PC-3 (cell line): Measurements from ENCODE around the gene C1orf159. TPM values are rescaled to one million over a fixed set of nuclear protein-coding genes. Genes with fewer than 3 reads are reported as not detected.

Source experiments
- ATAC-seq: fragments of 200-7000 bp; cut with Tn5 transposase; 2 replicates; pipeline ENCODE4 v1.9.1; 2020; ENCODE audit warnings: mild to moderate bottlenecking, moderate library complexity
- BruUV-seq: library from RNA; stranded (reverse); fragments of 400-500 nt; replicated peaks from 2 replicates; lab custom pipeline; 2021; lab: Mats Ljungman, UMichigan
- CTCF ChIA-PET: fragments of 300-600 bp; sonication (Branson Sonifier 250); formaldehyde crosslinking; loops from one replicate; lab custom pipeline; 2022; ENCODE audit warnings: antibody characterized with exemption; lab: Charles Lee
- POLR2A ChIA-PET: fragments of 300-600 bp; sonication (Branson Sonifier 250); formaldehyde crosslinking; loops from one replicate; lab custom pipeline; 2022; ENCODE audit warnings: antibody characterized with exemption; ENCODE audit not compliant: unreplicated experiment; lab: Charles Lee
- DNase-seq: peaks from one replicate; pipeline ENCODE4 v3.0.0-alpha.2; 2015
- H2AFZ ChIP-seq: fragments of 300-600 bp; sonication (generic); 2 replicates; pipeline ENCODE4 v1.6.0; 2016; ENCODE audit warnings: antibody characterized with exemption, low read length
- H3F3A ChIP-seq: fragments of 300-600 bp; sonication (generic); one replicate; pipeline ENCODE4 v1.6.0; 2017; ENCODE audit warnings: antibody characterized with exemption, low read length, control low read depth, mild to moderate bottlenecking; ENCODE audit not compliant: unreplicated experiment
- H3K27ac ChIP-seq: fragments of 300-600 bp; sonication (generic); 2 replicates; pipeline ENCODE4 v1.5.1; 2016; ENCODE audit warnings: mild to moderate bottlenecking, low read length
- H3K27me3 ChIP-seq: fragments of 300-600 bp; sonication (generic); 2 replicates; pipeline ENCODE4 v1.6.1; 2016; ENCODE audit warnings: low read length, mixed read lengths
- H3K36me3 ChIP-seq: fragments of 300-600 bp; sonication (generic); 2 replicates; pipeline ENCODE4 v1.6.1; 2016; ENCODE audit warnings: low read depth, mixed run types, low read length, mixed read lengths
- H3K4me1 ChIP-seq: fragments of 300-600 bp; sonication (generic); 2 replicates; pipeline ENCODE4 v1.5.1; 2016; ENCODE audit warnings: low read length; ENCODE audit not compliant: insufficient read depth
- H3K4me2 ChIP-seq: fragments of 300-600 bp; sonication (generic); 2 replicates; pipeline ENCODE4 v1.6.0; 2016; ENCODE audit warnings: low read length
- H3K4me3 ChIP-seq: fragments of 300-600 bp; sonication (generic); 2 replicates; pipeline ENCODE4 v1.5.1; 2016; ENCODE audit warnings: mild to moderate bottlenecking, low read length, mixed read lengths
- H3K79me2 ChIP-seq: fragments of 300-600 bp; sonication (generic); 2 replicates; pipeline ENCODE4 v1.6.1; 2017; ENCODE audit warnings: low read length, mixed read lengths
- H3K9ac ChIP-seq: fragments of 300-600 bp; sonication (generic); 2 replicates; pipeline ENCODE4 v1.6.0; 2016; ENCODE audit warnings: mild to moderate bottlenecking, low read length
- H3K9me2 ChIP-seq: fragments of 300-600 bp; sonication (generic); replicated peaks from 2 replicates; pipeline ENCODE4 v1.6.1; 2016; ENCODE audit warnings: mixed run types, low read length, mixed read lengths
- H3K9me3 ChIP-seq: fragments of 300-600 bp; sonication (generic); 2 replicates; pipeline ENCODE4 v1.6.1; 2016; ENCODE audit warnings: low read length, mixed read lengths
- H4K20me1 ChIP-seq: fragments of 300-600 bp; sonication (generic); 2 replicates; pipeline ENCODE4 v1.6.1; 2016; ENCODE audit warnings: low read length, mixed read lengths
- EZH2 ChIP-seq: fragments of 300-600 bp; sonication (generic); IDR thresholded peaks from one replicate; pipeline ENCODE4 v1.6.1; 2017; ENCODE audit warnings: antibody characterized with exemption, mild to moderate bottlenecking, low read length; ENCODE audit not compliant: unreplicated experiment
- EZH2phosphoT487 ChIP-seq: fragments of 300-600 bp; sonication (generic); IDR thresholded peaks from 2 replicates; pipeline ENCODE4 v1.6.1; 2018; ENCODE audit warnings: mild to moderate bottlenecking, antibody characterized with exemption, low read length, borderline replicate concordance
- intact Hi-C: fragments of 100-400 bp; cut with micrococcal nuclease; formaldehyde crosslinking; loops from 2 replicates; pipeline ENCODE4 v1.9.0; 2023
- total RNA-seq: library from RNA; depleted of rRNA; stranded (reverse); fragments of >200 nt; gene quantifications from 2 replicates; pipeline ENCODE4 v1.2.3, GENCODE V29; 2014
- TF ChIP-seq, protein P1 (sequence below): fragments of 300-600 bp; sonication (generic); conservative IDR thresholded peaks from 2 replicates; pipeline ENCODE4 v1.5.1; 2017; ENCODE audit warnings: antibody characterized with exemption, low read depth, mild to moderate bottlenecking, low read length

Gene C1orf159
- total RNA-seq, 1 experiment from 2014 or later, result 78.0 TPM

GRCh38 chr1:1069711-1070676, 45.9 kb downstream of the C1orf159 start:
- H3K79me2 ChIP-seq, result peaks cover 26% of the 10 kb centered on the region
- TF ChIP-seq EZH2, result no peak
- TF ChIP-seq, protein P1, sequence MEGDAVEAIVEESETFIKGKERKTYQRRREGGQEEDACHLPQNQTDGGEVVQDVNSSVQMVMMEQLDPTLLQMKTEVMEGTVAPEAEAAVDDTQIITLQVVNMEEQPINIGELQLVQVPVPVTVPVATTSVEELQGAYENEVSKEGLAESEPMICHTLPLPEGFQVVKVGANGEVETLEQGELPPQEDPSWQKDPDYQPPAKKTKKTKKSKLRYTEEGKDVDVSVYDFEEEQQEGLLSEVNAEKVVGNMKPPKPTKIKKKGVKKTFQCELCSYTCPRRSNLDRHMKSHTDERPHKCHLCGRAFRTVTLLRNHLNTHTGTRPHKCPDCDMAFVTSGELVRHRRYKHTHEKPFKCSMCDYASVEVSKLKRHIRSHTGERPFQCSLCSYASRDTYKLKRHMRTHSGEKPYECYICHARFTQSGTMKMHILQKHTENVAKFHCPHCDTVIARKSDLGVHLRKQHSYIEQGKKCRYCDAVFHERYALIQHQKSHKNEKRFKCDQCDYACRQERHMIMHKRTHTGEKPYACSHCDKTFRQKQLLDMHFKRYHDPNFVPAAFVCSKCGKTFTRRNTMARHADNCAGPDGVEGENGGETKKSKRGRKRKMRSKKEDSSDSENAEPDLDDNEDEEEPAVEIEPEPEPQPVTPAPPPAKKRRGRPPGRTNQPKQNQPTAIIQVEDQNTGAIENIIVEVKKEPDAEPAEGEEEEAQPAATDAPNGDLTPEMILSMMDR, result no peak
- peak; percentile 59; the same call in 1 of the 2 replicates for TF ChIP-seq EZH2phosphoT487
- ATAC-seq (no peak; the same call in 1 of the 2 replicates), DNase-seq (peak; percentile 54)
- no peaks in the 10 kb centered on the region; the same call in 1 of the 2 replicates for H3K36me3 ChIP-seq
- H2AFZ ChIP-seq, result no peak overlapping the region
- H3K9ac ChIP-seq, result peak overlapping the region; percentile 52
- H3K9me2 ChIP-seq, result no peaks in the 10 kb centered on the region
- intact Hi-C loops, result loop anchor here (10.0 kb wide), 1 partner anchor 545 kb away; the partner anchor contains the start of gene MIB2
- no peaks in the 10 kb centered on the region for H3K27me3 ChIP-seq
- peaks cover 6% of the 10 kb centered on the region for H3F3A ChIP-seq
- H3K27ac ChIP-seq, result peak overlapping the region; percentile 38
- H3K4me3 ChIP-seq, result peak overlapping the region; percentile 75
- no TSS peak for BruUV-seq
- H3K4me1 ChIP-seq, result peaks cover 60% of the 10 kb centered on the region
- H3K9me3 ChIP-seq, result no peaks in the 10 kb centered on the region
- peaks cover 18% of the 10 kb centered on the region for H4K20me1 ChIP-seq
- ChIA-PET POLR2A (interaction anchor here (0.5 to 1.0 kb wide), 2 partner anchors 10 to 70 kb away, joined by 3 read pairs; partner anchors contain the start of gene HES4), CTCF (interaction anchor here (0.6 to 1.6 kb wide), 2 partner anchors 51 to 161 kb away, joined by 3 to 4 read pairs; no protein-coding TSS in a partner anchor)
- peak overlapping the region; percentile 77 for H3K4me2 ChIP-seq

- peak; percentile 10 for ATAC-seq
- Histone ChIP-seq H3F3A (peaks cover 6% of the 10 kb centered on the region), H3K9ac (peak overlapping the region; percentile 52), H3K36me3 (no peaks in the 10 kb centered on the region; the same call in 1 of the 2 replicates), H2AFZ (peak overlapping the region; percentile 19; the same call in 1 of the 2 replicates), H3K27ac (peak overlapping the region; percentile 38), H3K27me3 (no peaks in the 10 kb centered on the region), H3K9me3 (no peaks in the 10 kb centered on the region), H3K4me2 (peak overlapping the region; percentile 77), H4K20me1 (peaks cover 18% of the 10 kb centered on the region), H3K4me1 (peaks cover 57% of the 10 kb centered on the region), H3K9me2 (no peaks in the 10 kb centered on the region), H3K79me2 (peaks cover 26% of the 10 kb centered on the region), H3K4me3 (peak overlapping the region; percentile 75)
- no TSS peak for BruUV-seq
- POLR2A ChIA-PET, result interaction anchor here (0.5 to 1.0 kb wide), 2 partner anchors 10 to 69 kb away, joined by 3 read pairs; partner anchors contain the start of gene HES4
- TF ChIP-seq, protein P1, result no peak
- TF ChIP-seq EZH2 (no peak), EZH2phosphoT487 (no peak)
- intact Hi-C loops, result loop anchor here (10.0 kb wide), 1 partner anchor 546 kb away; the partner anchor contains the start of gene MIB2
- peak; percentile 97 for DNase-seq
- CTCF ChIA-PET, result interaction anchor here (1.6 kb wide), 1 partner anchor 162 kb away, joined by 3 read pairs; no protein-coding TSS in a partner anchor
Measured at GRCh38 chr1:1069056-1069710, 46.7 kb downstream of the C1orf159 start.
